Measurements from ENCODE around the gene LPIN1.

LPIN1 gene

GRCh38 chr2:11746376-11746806 is at the start of gene LPIN1:
LPIN1 (plus strand) TSS chr2:11746632; CDS start chr2:11765542, 18,910 bp downstream.
- DNase-seq = peak in 55 of 56 donors; percentile 54 to 94 (median 82)

- DNase-seq = no peak
Observed at GRCh38 chr2:11696736-11697102, 49.7 kb upstream of the LPIN1 start.

- DNase-seq = peak in 29 of 56 donors; percentile 19 to 74 (median 42)
Observed at GRCh38 chr2:11697103-11697871, 49.1 kb upstream of the LPIN1 start.

GRCh38 chr2:11698009-11698922 is 48.2 kb upstream of the LPIN1 start:
- DNase-seq = peak in 10 of 56 donors; percentile 17 to 70 (median 28)

GRCh38 chr2:11699686-11700670 is 46.5 kb upstream of the LPIN1 start:
- no peak for DNase-seq

- DNase-seq = no peak
Observed at GRCh38 chr2:11701206-11701605, 45.2 kb upstream of the LPIN1 start.

GRCh38 chr2:11701751-11702301 is 44.6 kb upstream of the LPIN1 start:
- no peak for DNase-seq

GRCh38 chr2:11702946-11703345 is 43.5 kb upstream of the LPIN1 start:
- DNase-seq = no peak

GRCh38 chr2:11703700-11704099 is 42.7 kb upstream of the LPIN1 start:
- DNase-seq = no peak

GRCh38 chr2:11705063-11705462 is 41.4 kb upstream of the LPIN1 start:
- DNase-seq = no peak

- DNase-seq = no peak
Observed at GRCh38 chr2:11705711-11706110, 40.7 kb upstream of the LPIN1 start.

- no peak for DNase-seq
Observed at GRCh38 chr2:11708106-11708505, 38.3 kb upstream of the LPIN1 start.

GRCh38 chr2:11709293-11709692 is 37.1 kb upstream of the LPIN1 start:
- DNase-seq = no peak

- no peak for DNase-seq
Observed at GRCh38 chr2:11710210-11710609, 36.2 kb upstream of the LPIN1 start.

GRCh38 chr2:11710632-11711353 is 35.6 kb upstream of the LPIN1 start:
- DNase-seq = peak in 7 of 56 donors; percentile 2 to 29 (median 18)

- DNase-seq = no peak
Observed at GRCh38 chr2:11711354-11711716, 35.1 kb upstream of the LPIN1 start.

GRCh38 chr2:11711751-11712150 is 34.7 kb upstream of the LPIN1 start:
- DNase-seq = no peak

GRCh38 chr2:11712866-11713265 is 33.6 kb upstream of the LPIN1 start:
- DNase-seq = no peak

- DNase-seq = no peak
Observed at GRCh38 chr2:11713815-11714214, 32.6 kb upstream of the LPIN1 start.
